Measurements from ENCODE around the gene AP1AR. TPM values are rescaled to one million over a fixed set of nuclear protein-coding genes. Genes with fewer than 3 reads are reported as not detected.

Gene AP1AR
- total RNA-seq, 1 experiment from 2014 or later = 27.6 TPM

DNA sequence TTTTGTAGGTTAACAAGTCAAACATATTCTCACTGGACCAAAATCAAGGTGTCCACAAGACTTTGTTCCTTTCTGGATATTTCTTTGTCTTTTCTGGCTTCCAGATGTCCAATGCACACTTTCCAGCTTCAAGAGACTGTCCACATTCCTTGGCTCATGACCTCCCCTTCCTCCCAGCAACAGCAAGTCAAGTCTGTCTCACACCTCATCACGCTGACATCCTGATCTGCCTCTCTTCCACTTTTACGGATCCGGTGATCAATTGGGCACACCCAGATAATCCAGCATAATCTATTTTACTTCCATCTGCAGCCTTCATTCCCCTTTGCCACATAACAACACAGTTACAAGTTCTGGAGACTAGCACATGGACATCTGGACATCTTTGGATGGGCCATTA, 44.5 kb downstream of the AP1AR start:
- BruUV-seq (replicated peaks) = no TSS peak
- no peak overlapping the region for H3K4me2 ChIP-seq
- ChIA-PET POLR2A (ENCODE audit: unreplicated experiment) (no interaction called here), CTCF (no interaction called here)
- no peak for DNase-seq
- H3K4me1 ChIP-seq (replicated peaks; ENCODE audit: insufficient read depth) = peaks cover 12% of the 10 kb centered on the region; the same call in 1 of the 2 replicates
- no peaks in the 10 kb centered on the region for H4K20me1 ChIP-seq (ENCODE audit: insufficient read depth)
- peaks cover 5% of the 10 kb centered on the region for H3K36me3 ChIP-seq (ENCODE audit: low read depth)
- H3K79me2 ChIP-seq (ENCODE audit: low read depth) = peaks cover 22% of the 10 kb centered on the region
- no peaks in the 10 kb centered on the region for H3K9me3 ChIP-seq (ENCODE audit: insufficient read depth, low read depth)
- H2AFZ ChIP-seq = no peak overlapping the region
- H3F3A ChIP-seq (ENCODE audit: insufficient read depth, low read depth) = peaks cover 24% of the 10 kb centered on the region; the same call in 1 of the 2 replicates
- intact Hi-C loops (cut with micrococcal nuclease; ENCODE audit: unreplicated experiment) = no loop called here
- H3K4me3 ChIP-seq = no peak overlapping the region
- no peaks in the 10 kb centered on the region for H3K9me2 ChIP-seq (ENCODE audit: insufficient read depth)
- no peak overlapping the region for H3K27ac ChIP-seq
- TF ChIP-seq EZH2 (IDR thresholded peaks at IDR 0.05; ENCODE audit: low read depth) = no peak
- TF ChIP-seq, protein P1, sequence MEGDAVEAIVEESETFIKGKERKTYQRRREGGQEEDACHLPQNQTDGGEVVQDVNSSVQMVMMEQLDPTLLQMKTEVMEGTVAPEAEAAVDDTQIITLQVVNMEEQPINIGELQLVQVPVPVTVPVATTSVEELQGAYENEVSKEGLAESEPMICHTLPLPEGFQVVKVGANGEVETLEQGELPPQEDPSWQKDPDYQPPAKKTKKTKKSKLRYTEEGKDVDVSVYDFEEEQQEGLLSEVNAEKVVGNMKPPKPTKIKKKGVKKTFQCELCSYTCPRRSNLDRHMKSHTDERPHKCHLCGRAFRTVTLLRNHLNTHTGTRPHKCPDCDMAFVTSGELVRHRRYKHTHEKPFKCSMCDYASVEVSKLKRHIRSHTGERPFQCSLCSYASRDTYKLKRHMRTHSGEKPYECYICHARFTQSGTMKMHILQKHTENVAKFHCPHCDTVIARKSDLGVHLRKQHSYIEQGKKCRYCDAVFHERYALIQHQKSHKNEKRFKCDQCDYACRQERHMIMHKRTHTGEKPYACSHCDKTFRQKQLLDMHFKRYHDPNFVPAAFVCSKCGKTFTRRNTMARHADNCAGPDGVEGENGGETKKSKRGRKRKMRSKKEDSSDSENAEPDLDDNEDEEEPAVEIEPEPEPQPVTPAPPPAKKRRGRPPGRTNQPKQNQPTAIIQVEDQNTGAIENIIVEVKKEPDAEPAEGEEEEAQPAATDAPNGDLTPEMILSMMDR (conservative IDR thresholded peaks at IDR 0.05) = no peak
- H3K27me3 ChIP-seq (ENCODE audit: insufficient read depth, low read depth) = no peaks in the 10 kb centered on the region

DNA sequence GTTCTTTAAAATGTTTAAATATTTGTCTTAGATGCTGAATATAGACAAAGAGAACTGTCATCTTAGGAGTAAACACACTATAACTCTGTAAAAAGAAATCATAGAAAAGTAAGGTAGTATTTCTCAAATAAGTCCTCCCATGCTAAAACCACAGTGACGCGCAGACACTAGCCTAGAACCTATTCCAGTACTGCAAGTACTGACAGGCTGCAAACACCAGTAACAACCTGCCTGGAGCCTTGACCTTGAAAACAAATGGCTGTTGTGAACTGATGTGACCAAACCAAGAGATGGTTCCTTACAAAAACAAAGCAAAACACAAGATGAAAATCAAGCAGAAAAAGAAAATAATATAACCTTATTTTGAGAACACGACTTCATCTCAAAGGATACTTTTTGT, 45.6 kb downstream of the AP1AR start:
- POLR2A ChIA-PET (ENCODE audit: unreplicated experiment) = no interaction called here
- no peak for TF ChIP-seq EZH2 (IDR thresholded peaks at IDR 0.05; ENCODE audit: low read depth)
- TF ChIP-seq, protein P1 (conservative IDR thresholded peaks at IDR 0.05) = no peak
- Histone ChIP-seq H3K4me2 (no peak overlapping the region), H3K27me3 (ENCODE audit: insufficient read depth, low read depth) (no peaks in the 10 kb centered on the region), H3K4me3 (no peak overlapping the region), H3F3A (ENCODE audit: insufficient read depth, low read depth) (peaks cover 24% of the 10 kb centered on the region; the same call in 1 of the 2 replicates), H3K4me1 (replicated peaks; ENCODE audit: insufficient read depth) (peaks cover 12% of the 10 kb centered on the region; the same call in 1 of the 2 replicates), H2AFZ (no peak overlapping the region), H3K9me3 (ENCODE audit: insufficient read depth, low read depth) (no peaks in the 10 kb centered on the region), H3K36me3 (ENCODE audit: low read depth) (peaks cover 5% of the 10 kb centered on the region), H3K9me2 (ENCODE audit: insufficient read depth) (no peaks in the 10 kb centered on the region), H4K20me1 (ENCODE audit: insufficient read depth) (no peaks in the 10 kb centered on the region), H3K79me2 (ENCODE audit: low read depth) (peaks cover 31% of the 10 kb centered on the region), H3K27ac (no peak overlapping the region)
- no peak for DNase-seq
- intact Hi-C loops (cut with micrococcal nuclease; ENCODE audit: unreplicated experiment) = no loop called here
- CTCF ChIA-PET = no interaction called here
- no TSS peak for BruUV-seq (replicated peaks)

DNA sequence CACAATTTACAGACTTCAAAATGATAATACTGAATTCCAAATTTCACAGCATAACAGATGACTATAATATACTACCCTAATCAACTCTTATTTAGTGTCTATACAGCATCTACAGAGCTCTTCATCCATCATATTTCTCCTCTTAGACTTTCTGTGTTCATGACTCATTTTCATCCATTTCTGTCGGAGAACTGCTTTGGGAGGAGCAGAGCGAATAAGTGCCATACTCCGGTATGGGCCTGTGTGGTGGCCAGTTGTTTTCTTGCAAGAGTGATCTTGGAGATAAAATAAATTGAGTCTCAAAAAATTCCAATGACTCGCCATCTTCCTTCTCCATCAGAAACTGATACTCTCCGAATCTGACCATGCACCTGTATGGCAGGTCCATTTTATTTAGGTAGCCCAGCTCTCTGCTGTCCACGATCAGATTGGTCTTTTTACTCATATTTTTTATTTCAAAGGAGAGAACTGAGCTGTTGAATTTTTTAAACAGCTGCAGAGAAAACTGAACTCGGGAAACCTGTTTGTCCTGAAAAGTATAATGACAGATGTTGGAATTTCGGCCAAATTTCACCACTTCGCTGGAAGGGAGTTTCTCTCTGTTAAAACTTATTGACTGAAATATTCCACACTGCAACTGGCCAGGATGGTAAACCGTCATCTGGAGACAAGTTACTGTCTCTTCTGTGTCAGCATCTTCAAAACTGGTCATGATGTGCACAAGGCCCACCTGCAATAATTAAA, 46.3 kb downstream of the AP1AR start:
- Histone ChIP-seq H3K4me3 (no peak overlapping the region), H3K9me2 (ENCODE audit: insufficient read depth) (no peaks in the 10 kb centered on the region), H3K4me2 (no peak overlapping the region), H3K27me3 (ENCODE audit: insufficient read depth, low read depth) (no peaks in the 10 kb centered on the region), H3K9me3 (ENCODE audit: insufficient read depth, low read depth) (no peaks in the 10 kb centered on the region), H2AFZ (no peak overlapping the region), H3F3A (ENCODE audit: insufficient read depth, low read depth) (peaks cover 24% of the 10 kb centered on the region; the same call in 1 of the 2 replicates), H4K20me1 (ENCODE audit: insufficient read depth) (no peaks in the 10 kb centered on the region), H3K4me1 (replicated peaks; ENCODE audit: insufficient read depth) (peaks cover 11% of the 10 kb centered on the region; the same call in 1 of the 2 replicates), H3K27ac (no peak overlapping the region), H3K79me2 (ENCODE audit: low read depth) (peaks cover 38% of the 10 kb centered on the region), H3K36me3 (ENCODE audit: low read depth) (peaks cover 5% of the 10 kb centered on the region)
- CTCF ChIA-PET = no interaction called here
- BruUV-seq (replicated peaks) = no TSS peak
- intact Hi-C loops (cut with micrococcal nuclease; ENCODE audit: unreplicated experiment) = no loop called here
- DNase-seq = no peak
- POLR2A ChIA-PET (ENCODE audit: unreplicated experiment) = no interaction called here
- TF ChIP-seq, protein P1 (conservative IDR thresholded peaks at IDR 0.05) = no peak
- TF ChIP-seq EZH2 (IDR thresholded peaks at IDR 0.05; ENCODE audit: low read depth) = no peak

Data from PC-9 (cell line).